Measurements from ENCODE around the gene KDM4B.
A peak's percentile ranks its signal among the peaks of the same experiment; 100 is the strongest.

KDM4B gene

GRCh38 chr19:4966591-4966990, 2.3 kb upstream of the KDM4B start:
- Histone ChIP-seq H3K9ac (ENCODE audit: low read depth in 1 of 2, low read length in 2 of 2) (no peak overlapping the region), H3K27me3 (ENCODE audit: control insufficient read depth in 1 of 2, insufficient read depth in 2 of 2, low read length in 2 of 2) (no peaks in the 10 kb centered on the region), H3K9me3 (ENCODE audit: control insufficient read depth in 1 of 2, low read length in 2 of 2) (no peaks in the 10 kb centered on the region), H3K4me1 (ENCODE audit: control insufficient read depth in 1 of 2, insufficient read depth in 2 of 2, low read length in 2 of 2) (peaks cover 23 to 25% of the 10 kb centered on the region in 2 donors), H3K4me3 (ENCODE audit: low read depth in 1 of 2, low read length in 2 of 2) (no peak overlapping the region), H3K36me3 (ENCODE audit: control insufficient read depth in 1 of 2, insufficient read depth in 2 of 2, low read length in 2 of 2) (peaks cover 0 to 5% of the 10 kb centered on the region in 2 donors), H3K27ac (ENCODE audit: low read depth, low read length) (no peak overlapping the region)

DNA sequence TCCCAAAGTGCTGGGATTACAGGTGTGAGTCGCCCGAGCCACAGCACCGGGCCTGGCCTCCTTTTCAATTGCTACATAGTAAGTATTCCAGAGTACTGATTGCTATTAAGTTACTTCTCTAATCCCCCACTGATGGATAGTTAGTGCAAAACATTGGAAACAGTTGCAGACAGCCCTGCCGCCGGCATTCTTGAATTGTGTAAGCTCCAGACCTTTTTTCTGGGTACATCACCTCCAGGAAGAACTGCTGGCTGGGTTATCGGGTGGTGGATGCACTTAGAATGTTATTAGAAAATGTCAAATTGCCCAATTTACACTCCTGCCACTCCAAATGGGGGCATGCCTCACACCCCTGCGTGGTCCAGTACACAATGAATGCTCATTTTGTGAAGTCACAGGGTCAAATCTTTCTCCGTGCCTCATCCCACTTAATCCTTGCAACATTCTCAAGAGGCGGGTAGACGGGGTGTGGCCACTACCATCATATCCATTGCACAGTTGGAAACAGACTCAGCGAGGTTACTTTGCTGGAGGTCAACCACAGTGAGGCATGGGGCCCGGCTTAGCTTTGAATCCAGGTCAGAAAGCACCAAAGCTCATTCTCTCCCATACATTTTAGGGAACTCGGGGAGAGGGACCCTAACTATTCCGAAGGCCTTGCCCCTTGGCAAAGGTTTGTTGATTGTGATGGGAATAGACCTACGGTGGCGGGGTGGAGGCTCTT, 1.0 kb upstream of the KDM4B start:
- Histone ChIP-seq H3K9ac (ENCODE audit: low read depth in 1 of 2, low read length in 2 of 2) (peak overlapping the region; percentile 22 to 63), H3K27ac (ENCODE audit: low read depth, low read length) (no peak overlapping the region), H3K27me3 (ENCODE audit: control insufficient read depth in 1 of 2, insufficient read depth in 2 of 2, low read length in 2 of 2) (no peaks in the 10 kb centered on the region), H3K9me3 (ENCODE audit: control insufficient read depth in 1 of 2, low read length in 2 of 2) (no peaks in the 10 kb centered on the region), H3K4me3 (ENCODE audit: low read depth in 1 of 2, low read length in 2 of 2) (peak overlapping the region; percentile 68 to 69), H3K4me1 (ENCODE audit: control insufficient read depth in 1 of 2, insufficient read depth in 2 of 2, low read length in 2 of 2) (peaks cover 36 to 37% of the 10 kb centered on the region in 2 donors), H3K36me3 (ENCODE audit: control insufficient read depth in 1 of 2, insufficient read depth in 2 of 2, low read length in 2 of 2) (no peaks in the 10 kb centered on the region)

- Histone ChIP-seq H3K36me3 (ENCODE audit: control insufficient read depth in 1 of 2, insufficient read depth in 2 of 2, low read length in 2 of 2) (no peaks in the 10 kb centered on the region), H3K27me3 (ENCODE audit: control insufficient read depth in 1 of 2, insufficient read depth in 2 of 2, low read length in 2 of 2) (no peaks in the 10 kb centered on the region), H3K4me1 (ENCODE audit: control insufficient read depth in 1 of 2, insufficient read depth in 2 of 2, low read length in 2 of 2) (peaks cover 37 to 38% of the 10 kb centered on the region in 2 donors), H3K9ac (ENCODE audit: low read depth in 1 of 2, low read length in 2 of 2) (peak overlapping the region; percentile 58 to 66), H3K9me3 (ENCODE audit: control insufficient read depth in 1 of 2, low read length in 2 of 2) (no peaks in the 10 kb centered on the region), H3K4me3 (ENCODE audit: low read depth in 1 of 2, low read length in 2 of 2) (peak overlapping the region; percentile 70 to 75), H3K27ac (ENCODE audit: low read depth, low read length) (no peak overlapping the region)
Measured at GRCh38 chr19:4969292-4969771, 419 bp downstream of the KDM4B start.

DNA sequence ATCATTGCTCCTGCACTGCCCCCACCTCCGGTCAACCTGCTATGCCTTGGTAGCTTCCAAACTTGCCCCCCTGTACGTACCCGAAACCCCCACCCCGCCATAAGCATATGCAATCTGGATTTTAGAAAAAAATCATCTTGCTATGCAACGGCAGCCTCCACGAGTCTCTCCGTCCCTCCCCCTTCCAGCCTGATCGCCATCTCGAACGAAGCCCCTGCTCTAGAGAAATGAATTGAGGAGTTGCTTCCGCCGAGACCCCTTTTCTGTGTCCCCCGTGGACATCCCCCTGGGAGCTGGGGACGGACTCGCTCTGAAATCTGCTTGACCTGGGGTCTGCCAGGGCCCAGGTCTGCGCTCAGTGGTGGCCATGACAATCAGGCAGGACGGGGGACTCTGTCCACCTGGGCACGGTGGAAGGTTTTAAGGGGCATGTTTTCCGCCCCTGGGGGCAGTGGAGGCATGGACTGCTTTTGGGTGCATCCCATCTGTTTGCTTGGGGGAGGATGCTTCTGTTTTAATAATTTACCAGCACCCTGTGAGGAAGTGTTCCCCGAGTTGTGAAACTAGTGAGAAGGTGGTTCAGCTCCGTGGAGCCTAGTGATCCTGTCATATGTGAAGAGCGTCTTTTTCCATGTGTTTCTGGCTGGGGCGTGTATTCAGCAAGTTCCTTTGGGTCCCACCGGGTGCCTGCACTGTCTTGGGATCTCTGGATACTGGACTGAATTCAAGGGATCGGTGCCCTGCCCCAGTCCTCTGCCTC, 1.0 kb downstream of the KDM4B start:
- H3K9me3 ChIP-seq (ENCODE audit: control insufficient read depth in 1 of 2, low read length in 2 of 2): no peaks in the 10 kb centered on the region
- no peak overlapping the region for H3K27ac ChIP-seq (ENCODE audit: low read depth, low read length)
- peaks cover 37 to 38% of the 10 kb centered on the region in 2 donors for H3K4me1 ChIP-seq (ENCODE audit: control insufficient read depth in 1 of 2, insufficient read depth in 2 of 2, low read length in 2 of 2)

DNA sequence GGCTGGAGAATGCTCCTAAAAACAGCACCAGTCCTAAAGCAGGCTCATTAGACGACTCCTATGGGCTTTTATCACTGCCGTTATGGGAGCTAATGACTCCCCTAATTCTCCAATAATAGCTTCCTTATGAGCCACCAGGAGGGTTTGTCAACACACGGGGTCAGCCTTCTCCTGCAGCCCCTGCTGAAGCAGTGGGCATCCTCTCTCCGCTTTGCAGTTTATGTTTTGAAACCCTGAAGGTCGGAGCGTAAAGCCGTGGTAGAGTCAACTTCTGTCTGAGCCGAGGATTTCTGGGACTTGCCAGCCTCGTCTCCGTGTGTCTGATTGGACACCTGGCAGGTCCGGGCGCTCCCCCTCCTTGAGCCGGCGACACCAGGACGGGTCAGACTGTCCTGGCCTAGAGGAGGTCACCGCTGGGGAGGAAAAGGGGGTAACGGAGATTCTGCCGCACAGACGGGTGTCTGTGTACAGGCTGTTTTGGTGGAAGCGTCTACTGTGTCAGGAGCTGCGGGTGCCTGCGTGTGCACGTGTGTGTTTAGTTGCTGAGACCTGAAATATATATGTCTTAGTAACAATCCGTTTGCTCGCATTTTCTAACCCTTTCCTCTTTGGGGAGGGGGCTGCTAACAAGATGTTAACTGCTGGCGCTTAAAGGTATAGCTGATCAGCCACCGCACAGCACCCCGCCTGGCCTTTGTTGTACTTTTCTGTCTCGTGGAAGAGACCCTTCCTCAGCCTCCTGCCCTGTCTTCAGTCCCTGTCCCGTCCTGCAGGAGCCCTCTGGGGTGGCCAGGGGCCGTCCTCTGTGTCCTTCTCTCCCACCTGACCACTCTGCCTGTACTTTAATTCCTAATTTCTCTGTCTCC, 1.9 kb downstream of the KDM4B start:
- no peaks in the 10 kb centered on the region for H3K36me3 ChIP-seq (ENCODE audit: control insufficient read depth in 1 of 2, insufficient read depth in 2 of 2, low read length in 2 of 2)
- no peaks in the 10 kb centered on the region for H3K27me3 ChIP-seq (ENCODE audit: control insufficient read depth in 1 of 2, insufficient read depth in 2 of 2, low read length in 2 of 2)
- H3K9ac ChIP-seq (ENCODE audit: low read depth in 1 of 2, low read length in 2 of 2): peak overlapping the region; percentile 58 to 66
- H3K4me1 ChIP-seq (ENCODE audit: control insufficient read depth in 1 of 2, insufficient read depth in 2 of 2, low read length in 2 of 2): peaks cover 37 to 38% of the 10 kb centered on the region in 2 donors
- H3K4me3 ChIP-seq (ENCODE audit: low read depth in 1 of 2, low read length in 2 of 2): peak overlapping the region; percentile 70 to 75
- H3K27ac ChIP-seq (ENCODE audit: low read depth, low read length): no peak overlapping the region
- H3K9me3 ChIP-seq (ENCODE audit: control insufficient read depth in 1 of 2, low read length in 2 of 2): no peaks in the 10 kb centered on the region

More for the DNA sequence above, 1.0 kb downstream of the KDM4B start:
- H3K36me3 ChIP-seq (ENCODE audit: control insufficient read depth in 1 of 2, insufficient read depth in 2 of 2, low read length in 2 of 2): no peaks in the 10 kb centered on the region
- H3K4me3 ChIP-seq (ENCODE audit: low read depth in 1 of 2, low read length in 2 of 2): peak overlapping the region; percentile 70 to 75
- H3K27me3 ChIP-seq (ENCODE audit: control insufficient read depth in 1 of 2, insufficient read depth in 2 of 2, low read length in 2 of 2): no peaks in the 10 kb centered on the region
- H3K9ac ChIP-seq (ENCODE audit: low read depth in 1 of 2, low read length in 2 of 2): peak overlapping the region; percentile 58 to 66

DNA sequence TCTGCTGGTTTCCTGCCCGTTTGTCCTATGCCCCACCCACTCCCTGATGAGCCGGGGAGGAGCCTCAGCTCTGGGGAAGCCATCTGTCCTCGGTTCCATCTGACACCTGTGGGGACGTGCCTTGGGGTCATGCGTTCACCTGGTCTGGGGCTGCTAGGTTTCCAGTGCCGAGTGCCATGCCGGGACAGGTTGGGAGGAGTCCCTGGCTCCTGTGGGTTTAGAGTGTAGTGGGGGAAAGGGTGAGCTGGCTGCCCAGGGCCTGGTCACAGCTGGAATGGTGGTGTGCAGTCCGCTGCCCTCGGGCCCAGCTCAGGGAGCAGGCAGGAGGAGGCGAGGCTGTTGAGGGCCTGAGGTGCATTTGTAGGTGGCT, 2.5 kb downstream of the KDM4B start:
- H3K27ac ChIP-seq (ENCODE audit: low read depth, low read length): no peak overlapping the region

GRCh38 chr19:4971816-4972495, 3.0 kb downstream of the KDM4B start:
- H3K9me3 ChIP-seq (ENCODE audit: control insufficient read depth in 1 of 2, low read length in 2 of 2): no peaks in the 10 kb centered on the region
- peaks cover 0 to 4% of the 10 kb centered on the region in 2 donors for H3K36me3 ChIP-seq (ENCODE audit: control insufficient read depth in 1 of 2, insufficient read depth in 2 of 2, low read length in 2 of 2)
- no peak overlapping the region for H3K9ac ChIP-seq (ENCODE audit: low read depth in 1 of 2, low read length in 2 of 2)
- no peaks in the 10 kb centered on the region for H3K27me3 ChIP-seq (ENCODE audit: control insufficient read depth in 1 of 2, insufficient read depth in 2 of 2, low read length in 2 of 2)
- peak overlapping the region in 1 of 2 donors; percentile 70 for H3K4me3 ChIP-seq (ENCODE audit: low read depth in 1 of 2, low read length in 2 of 2)
- H3K4me1 ChIP-seq (ENCODE audit: control insufficient read depth in 1 of 2, insufficient read depth in 2 of 2, low read length in 2 of 2): peaks cover 37 to 39% of the 10 kb centered on the region in 2 donors
- H3K27ac ChIP-seq (ENCODE audit: low read depth, low read length): no peak overlapping the region

More for the DNA sequence above, 2.5 kb downstream of the KDM4B start:
- Histone ChIP-seq H3K9ac (ENCODE audit: low read depth in 1 of 2, low read length in 2 of 2) (peak overlapping the region; percentile 54 to 58), H3K36me3 (ENCODE audit: control insufficient read depth in 1 of 2, insufficient read depth in 2 of 2, low read length in 2 of 2) (peaks cover 0 to under 1% of the 10 kb centered on the region in 2 donors), H3K4me1 (ENCODE audit: control insufficient read depth in 1 of 2, insufficient read depth in 2 of 2, low read length in 2 of 2) (peaks cover 37 to 38% of the 10 kb centered on the region in 2 donors), H3K27me3 (ENCODE audit: control insufficient read depth in 1 of 2, insufficient read depth in 2 of 2, low read length in 2 of 2) (no peaks in the 10 kb centered on the region), H3K4me3 (ENCODE audit: low read depth in 1 of 2, low read length in 2 of 2) (peak overlapping the region; percentile 70 to 75), H3K9me3 (ENCODE audit: control insufficient read depth in 1 of 2, low read length in 2 of 2) (no peaks in the 10 kb centered on the region)

- Histone ChIP-seq H3K9me3 (ENCODE audit: control insufficient read depth in 1 of 2, low read length in 2 of 2) (no peaks in the 10 kb centered on the region), H3K9ac (ENCODE audit: low read depth in 1 of 2, low read length in 2 of 2) (no peak overlapping the region), H3K4me3 (ENCODE audit: low read depth in 1 of 2, low read length in 2 of 2) (no peak overlapping the region), H3K27ac (ENCODE audit: low read depth, low read length) (no peak overlapping the region), H3K27me3 (ENCODE audit: control insufficient read depth in 1 of 2, insufficient read depth in 2 of 2, low read length in 2 of 2) (no peaks in the 10 kb centered on the region), H3K4me1 (ENCODE audit: control insufficient read depth in 1 of 2, insufficient read depth in 2 of 2, low read length in 2 of 2) (peaks cover 37 to 46% of the 10 kb centered on the region in 2 donors), H3K36me3 (ENCODE audit: control insufficient read depth in 1 of 2, insufficient read depth in 2 of 2, low read length in 2 of 2) (peaks cover 0 to 7% of the 10 kb centered on the region in 2 donors)
Measured at GRCh38 chr19:4972509-4973230, 3.8 kb downstream of the KDM4B start.

DNA sequence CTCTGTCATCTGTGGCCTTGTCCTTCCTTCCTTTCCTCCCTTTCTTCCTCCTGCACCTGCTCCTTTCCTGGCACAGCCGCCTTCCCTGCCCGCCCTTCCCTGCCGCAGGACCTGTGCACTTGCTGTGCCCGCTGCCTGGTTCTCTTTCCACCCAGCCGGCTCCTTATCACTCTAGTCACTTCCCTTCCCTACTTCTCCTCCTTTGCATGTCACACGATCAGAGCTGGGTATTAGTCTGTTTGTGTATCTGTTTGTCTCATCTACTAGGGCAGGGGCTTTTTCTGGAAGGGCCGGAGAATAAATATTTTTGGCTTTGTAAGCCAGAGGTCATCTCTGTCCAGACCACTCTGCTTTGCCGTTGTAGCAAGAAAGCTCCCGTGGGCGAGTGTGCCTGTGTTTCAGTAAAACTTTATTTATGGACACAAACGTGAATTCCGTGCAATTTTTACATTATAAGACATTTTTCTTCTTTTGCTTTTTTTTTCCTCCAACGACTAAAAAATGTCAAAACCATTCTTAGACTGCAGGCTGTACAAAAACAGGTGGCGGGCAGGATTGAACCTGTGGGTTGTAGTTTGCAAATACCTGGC, 6.1 kb downstream of the KDM4B start:
- H3K9me3 ChIP-seq (ENCODE audit: control insufficient read depth in 1 of 2, low read length in 2 of 2): no peaks in the 10 kb centered on the region
- H3K4me1 ChIP-seq (ENCODE audit: control insufficient read depth in 1 of 2, insufficient read depth in 2 of 2, low read length in 2 of 2): peaks cover 30 to 39% of the 10 kb centered on the region in 2 donors
- no peak overlapping the region for H3K9ac ChIP-seq (ENCODE audit: low read depth in 1 of 2, low read length in 2 of 2)
- H3K36me3 ChIP-seq (ENCODE audit: control insufficient read depth in 1 of 2, insufficient read depth in 2 of 2, low read length in 2 of 2): peaks cover 0 to 7% of the 10 kb centered on the region in 2 donors
- H3K27ac ChIP-seq (ENCODE audit: low read depth, low read length): no peak overlapping the region
- H3K27me3 ChIP-seq (ENCODE audit: control insufficient read depth in 1 of 2, insufficient read depth in 2 of 2, low read length in 2 of 2): no peaks in the 10 kb centered on the region
- no peak overlapping the region for H3K4me3 ChIP-seq (ENCODE audit: low read depth in 1 of 2, low read length in 2 of 2)

Data from duodenal mucosa (tissue), 2 donors.